ENCODE data around the gene EFS.

Gene EFS

GRCh38 chr14:23379366-23380196, 14.6 kb upstream of the EFS start:
- no peak for DNase-seq (ENCODE audit: low read depth, low spot score)

DNA sequence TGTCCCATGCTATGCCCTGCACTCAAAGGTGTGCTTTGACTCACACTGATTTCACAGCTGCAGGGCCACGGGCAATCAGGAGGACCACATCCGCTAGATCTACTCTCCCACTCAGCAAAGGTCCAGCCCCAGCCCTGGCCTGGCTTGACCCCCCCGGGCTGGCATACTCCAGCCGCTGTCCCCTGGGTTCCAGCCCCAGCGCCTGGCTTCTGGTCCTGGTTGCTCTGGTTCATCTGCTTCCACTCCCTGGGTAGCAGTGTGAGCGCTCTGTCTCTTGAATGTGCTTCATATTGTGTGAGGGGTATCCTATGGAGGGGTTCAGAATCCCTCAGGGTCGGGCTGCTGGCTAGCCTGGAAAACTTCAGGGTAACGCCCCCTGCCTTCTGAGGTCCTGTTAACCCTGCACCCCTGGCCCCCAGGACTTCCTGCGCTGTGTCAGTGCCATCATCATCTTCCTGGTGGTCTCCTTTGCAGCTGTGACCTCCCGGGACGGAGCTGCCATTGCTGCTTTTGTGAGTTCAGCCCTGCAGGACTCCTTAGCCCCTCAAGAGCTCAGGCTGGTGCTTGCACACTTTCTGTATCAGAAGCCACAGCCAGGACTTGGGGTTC, 13.7 kb upstream of the EFS start:
- DNase-seq (ENCODE audit: low read depth, low spot score), result no peak

- no peak for DNase-seq (ENCODE audit: low read depth, low spot score)
These were observed 12.9 kb upstream of the EFS start for GRCh38 chr14:23377573-23378563.

GRCh38 chr14:23377198-23377550, 12.2 kb upstream of the EFS start:
- no peak for DNase-seq (ENCODE audit: low read depth, low spot score)

DNA sequence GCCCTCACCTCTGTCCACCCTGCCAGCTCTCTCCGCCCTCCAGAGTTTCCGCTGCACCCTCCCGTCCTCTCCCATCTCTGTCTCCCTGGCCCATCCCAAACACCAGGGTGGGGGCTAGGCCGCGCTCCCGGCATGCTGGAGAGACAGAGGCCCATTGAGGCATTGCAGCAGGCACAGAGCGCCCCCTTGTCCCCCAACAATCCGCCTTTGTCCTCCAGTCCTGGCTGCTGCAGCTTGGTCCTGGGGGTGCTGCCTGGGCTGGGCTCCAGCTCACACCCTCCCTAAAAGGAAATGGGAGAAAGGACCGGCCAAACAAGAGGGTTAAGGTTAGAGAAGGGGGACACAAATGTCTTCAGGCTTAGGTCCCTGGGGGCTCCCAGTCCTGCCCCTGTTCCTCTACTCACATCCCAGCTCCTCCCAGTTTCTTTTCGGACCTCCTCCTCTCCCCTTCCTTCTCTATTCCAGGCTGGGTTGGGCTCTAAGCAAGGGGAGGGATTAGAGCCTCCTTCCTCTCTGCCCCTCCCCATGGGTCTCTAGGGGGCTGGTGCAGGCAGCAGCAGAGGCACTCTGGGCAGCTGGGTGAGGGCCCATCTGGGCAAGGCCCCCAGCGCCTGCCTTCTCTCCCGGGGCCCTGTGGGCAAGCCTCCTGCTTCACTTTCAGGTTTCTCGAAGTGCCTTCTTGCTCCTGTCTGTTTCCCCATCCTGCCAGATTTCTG, 11.7 kb upstream of the EFS start, which contains the start of gene CMTM5:
Gene CMTM5, plus strand, starts transcription at position 565 of the 716 bp plus-strand sequence. CDS start 206 bp downstream, outside the sequence.
- DNase-seq (ENCODE audit: low read depth, low spot score), result no peak

DNA sequence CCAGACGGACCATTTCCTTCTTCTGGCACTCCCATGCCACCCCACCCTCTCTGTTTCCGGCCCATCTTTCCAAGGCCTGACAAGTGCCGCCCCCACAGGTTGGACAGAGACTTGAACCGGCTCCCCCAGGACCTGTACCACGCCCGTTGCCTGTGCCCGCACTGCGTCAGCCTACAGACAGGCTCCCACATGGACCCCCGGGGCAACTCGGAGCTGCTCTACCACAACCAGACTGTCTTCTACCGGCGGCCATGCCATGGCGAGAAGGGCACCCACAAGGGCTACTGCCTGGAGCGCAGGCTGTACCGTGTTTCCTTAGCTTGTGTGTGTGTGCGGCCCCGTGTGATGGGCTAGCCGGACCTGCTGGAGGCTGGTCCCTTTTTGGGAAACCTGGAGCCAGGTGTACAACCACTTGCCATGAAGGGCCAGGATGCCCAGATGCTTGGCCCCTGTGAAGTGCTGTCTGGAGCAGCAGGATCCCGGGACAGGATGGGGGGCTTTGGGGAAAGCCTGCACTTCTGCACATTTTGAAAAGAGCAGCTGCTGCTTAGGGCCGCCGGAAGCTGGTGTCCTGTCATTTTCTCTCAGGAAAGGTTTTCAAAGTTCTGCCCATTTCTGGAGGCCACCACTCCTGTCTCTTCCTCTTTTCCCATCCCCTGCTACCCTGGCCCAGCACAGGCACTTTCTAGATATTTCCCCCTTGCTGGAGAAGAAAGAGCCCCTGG, 10.7 kb upstream of the EFS start:
- no peak for DNase-seq (ENCODE audit: low read depth, low spot score)

DNA sequence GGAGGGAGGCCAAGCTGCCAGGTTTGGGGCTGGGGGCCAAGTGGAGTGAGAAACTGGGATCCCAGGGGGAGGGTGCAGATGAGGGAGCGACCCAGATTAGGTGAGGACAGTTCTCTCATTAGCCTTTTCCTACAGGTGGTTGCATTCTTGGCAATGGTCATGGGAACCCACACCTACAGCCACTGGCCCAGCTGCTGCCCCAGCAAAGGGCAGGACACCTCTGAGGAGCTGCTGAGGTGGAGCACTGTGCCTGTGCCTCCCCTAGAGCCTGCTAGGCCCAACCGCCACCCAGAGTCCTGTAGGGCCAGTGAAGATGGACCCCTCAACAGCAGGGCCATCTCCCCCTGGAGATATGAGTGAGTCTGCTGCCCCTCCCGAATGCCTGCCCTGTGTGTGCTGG, 8.1 kb upstream of the EFS start:
- no peak for DNase-seq (ENCODE audit: low read depth, low spot score)

DNA sequence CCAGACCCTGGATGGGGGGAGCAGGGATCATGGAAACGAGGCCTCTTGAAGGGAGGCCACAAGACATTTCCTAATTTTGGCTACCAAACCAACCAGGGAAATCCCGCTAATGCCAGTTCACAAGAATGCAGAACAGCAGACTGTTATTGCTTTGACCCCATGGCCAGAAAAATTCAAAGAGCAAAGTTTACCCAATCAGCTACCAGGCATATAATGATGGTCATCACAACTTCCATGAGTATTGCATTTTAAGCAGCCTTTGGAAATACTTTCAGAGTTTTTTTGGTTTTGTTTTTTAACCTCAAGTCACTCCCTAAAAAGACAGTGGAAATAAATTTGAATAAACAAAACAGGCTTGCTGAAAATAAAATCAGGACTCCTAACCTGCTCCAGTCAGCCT, 7.5 kb upstream of the EFS start, which contains the start of gene IL25:
Gene IL25, plus strand, starts transcription at position 301 of the 400 bp plus-strand sequence.
- DNase-seq (ENCODE audit: low read depth, low spot score), result no peak

DNA sequence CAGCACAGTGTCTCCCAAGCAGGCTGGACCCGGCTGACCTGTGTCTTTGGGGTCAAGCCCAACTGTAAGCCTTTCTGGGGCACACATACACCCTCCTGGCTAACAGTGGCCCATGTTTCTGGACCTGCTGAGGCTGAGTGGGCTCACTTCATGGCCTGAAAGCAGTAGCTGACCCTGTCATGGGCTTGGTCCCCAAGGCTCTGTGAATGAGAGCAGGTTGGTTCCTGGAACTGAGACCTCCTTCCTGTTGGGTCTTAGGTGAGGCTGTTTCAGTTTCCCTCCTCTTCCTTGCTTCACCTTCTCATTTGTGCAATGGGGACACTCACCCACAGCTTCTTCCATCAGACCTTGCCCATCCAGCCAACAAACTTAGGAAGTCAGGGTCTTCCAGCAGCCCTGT, 6.9 kb upstream of the EFS start:
- no peak for DNase-seq (ENCODE audit: low read depth, low spot score)

- DNase-seq (ENCODE audit: low read depth, low spot score), result no peak
These were observed 5.2 kb upstream of the EFS start for GRCh38 chr14:23370221-23370620.

GRCh38 chr14:23366426-23366921, 1.5 kb upstream of the EFS start:
- DNase-seq (ENCODE audit: low read depth, low spot score), result no peak

DNA sequence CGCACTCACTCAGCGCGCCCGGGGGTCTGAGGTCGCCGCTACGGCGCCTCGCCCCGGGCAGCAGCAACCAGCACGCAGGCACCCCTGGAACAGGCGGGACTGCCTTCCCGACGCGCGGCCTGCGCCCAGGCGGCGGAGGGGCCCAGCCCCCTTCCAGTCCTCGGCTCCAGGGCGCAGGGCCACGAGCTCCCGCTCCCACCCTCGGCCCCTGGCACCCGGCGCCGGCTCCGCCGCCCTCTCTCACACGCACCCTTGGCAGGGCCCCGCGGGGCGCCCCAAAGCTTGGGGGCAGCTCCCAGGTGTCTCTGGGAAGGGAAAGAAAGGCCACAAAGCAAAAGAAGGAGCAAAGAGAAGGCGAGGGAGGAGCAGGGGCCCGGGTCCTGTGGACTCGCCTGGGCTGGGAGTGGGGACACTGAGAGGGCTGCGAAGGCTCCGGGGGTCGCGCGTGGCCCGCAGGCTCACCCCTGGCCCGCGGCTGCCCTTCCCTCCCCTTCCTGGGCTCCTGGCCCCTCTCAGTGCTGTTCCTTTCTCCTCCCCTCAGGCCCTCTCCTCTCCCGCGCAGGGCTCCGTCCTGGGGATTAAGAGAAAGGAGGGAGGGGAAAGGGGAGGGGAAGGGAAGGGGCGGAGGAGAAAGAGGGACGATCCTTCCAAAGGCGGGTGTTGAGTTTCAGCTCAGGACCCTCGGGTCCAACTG, 907 bp upstream of the EFS start:
- DNase-seq (ENCODE audit: low read depth, low spot score), result no peak

DNA sequence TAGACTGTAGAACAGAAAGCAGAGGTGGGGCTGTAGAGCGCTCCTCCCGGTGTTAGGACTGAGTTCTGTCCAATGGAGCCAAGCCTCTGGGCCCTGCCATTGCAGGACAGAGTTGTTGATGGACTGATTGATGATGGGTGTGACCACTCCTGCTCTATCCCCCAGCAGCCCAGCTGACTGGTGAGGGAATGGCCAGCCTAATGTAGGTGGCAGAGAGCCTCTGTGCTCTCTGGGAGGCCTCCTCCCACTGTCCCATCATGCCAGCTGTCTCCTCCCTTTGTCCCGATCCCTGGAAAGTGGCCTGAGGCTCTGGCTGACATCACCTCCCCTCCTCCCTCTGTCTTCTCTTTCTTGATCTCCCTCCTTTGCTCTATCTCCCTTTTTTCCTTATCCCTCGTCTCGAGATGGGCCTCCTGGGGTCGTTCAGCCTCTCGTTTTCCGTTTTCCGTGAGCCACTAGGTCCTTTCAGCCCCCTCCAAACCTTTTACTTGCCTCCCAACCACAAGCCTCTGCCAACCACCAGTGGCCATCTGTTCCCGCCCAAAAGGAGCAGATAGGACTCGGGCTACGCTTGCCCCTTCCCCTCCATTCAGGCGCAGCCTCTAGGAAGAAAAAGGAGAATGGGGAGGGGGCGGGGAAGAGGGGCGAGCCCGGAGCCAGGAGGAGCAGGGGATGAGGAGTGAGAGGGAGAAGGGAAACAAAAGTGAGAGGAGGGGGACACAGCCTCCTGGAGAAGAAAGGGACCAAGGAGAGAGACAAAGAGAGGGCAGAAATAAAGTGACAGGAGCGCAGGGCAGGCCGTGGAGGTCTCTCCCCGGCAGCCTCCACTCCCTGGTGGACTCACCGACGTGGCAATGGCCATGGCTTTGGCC, 572 bp downstream of the EFS start:
- DNase-seq (ENCODE audit: low read depth, low spot score), result no peak

DNA sequence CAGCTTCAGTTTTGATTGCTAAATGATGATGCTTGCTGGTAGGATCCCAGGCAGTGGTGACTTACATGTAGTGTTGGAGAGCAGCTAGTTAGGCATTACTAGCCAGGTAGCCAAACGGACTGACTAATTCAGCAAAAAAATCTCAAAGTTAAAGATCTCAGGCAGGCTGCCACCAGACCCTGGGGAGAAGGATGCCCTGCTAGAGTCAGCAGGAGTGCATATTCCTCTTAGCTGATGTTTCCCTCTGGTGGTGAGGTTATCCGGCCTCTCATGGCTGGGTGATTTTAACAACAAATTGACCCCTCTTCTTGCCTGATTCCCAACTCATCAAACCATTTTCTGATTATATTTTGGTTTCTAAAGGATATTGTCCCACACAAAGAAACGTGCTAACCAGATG, 2.8 kb downstream of the EFS start:
- no peak for DNase-seq (ENCODE audit: low read depth, low spot score)

DNA sequence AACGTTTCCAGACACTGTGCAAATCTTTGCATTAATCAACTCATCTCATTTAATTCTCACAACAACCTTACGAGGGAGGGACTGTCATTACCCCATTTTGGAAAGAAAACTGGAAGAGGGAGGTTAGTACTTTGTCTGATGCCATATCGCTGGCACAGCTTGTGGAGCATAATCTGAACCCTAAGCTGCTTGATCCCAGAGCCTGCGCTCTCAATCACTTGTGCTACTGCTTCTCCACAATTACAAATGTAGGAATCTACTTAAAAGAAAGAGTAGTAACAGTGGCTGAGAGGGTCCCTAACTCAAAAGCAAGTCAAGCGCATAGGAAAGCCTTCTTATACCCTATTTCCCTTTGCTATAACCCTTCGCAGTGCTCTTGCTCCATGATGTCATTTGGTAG, 3.2 kb downstream of the EFS start:
- DNase-seq (ENCODE audit: low read depth, low spot score), result no peak

DNA sequence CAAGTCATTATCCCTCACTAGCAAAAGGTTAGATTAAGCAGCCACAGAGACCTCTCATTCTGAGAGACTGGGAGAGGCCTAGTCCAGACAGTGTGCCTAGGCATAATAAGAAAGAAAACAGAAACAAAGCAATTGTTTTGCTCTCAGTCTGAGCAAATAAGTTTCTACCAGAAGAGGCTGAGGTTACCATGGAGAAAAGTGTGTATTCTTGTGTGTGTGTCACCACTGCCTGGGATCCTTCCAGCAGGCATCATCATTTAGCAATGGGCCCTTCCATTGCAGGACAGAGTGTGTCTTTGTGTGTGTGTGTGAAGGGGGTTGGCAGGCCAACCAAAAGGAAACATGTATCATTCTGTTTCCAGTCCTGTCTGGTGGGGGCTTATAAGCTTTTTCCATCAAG, 3.7 kb downstream of the EFS start:
- no peak for DNase-seq (ENCODE audit: low read depth, low spot score)

GRCh38 chr14:23360496-23360895, 4.5 kb downstream of the EFS start:
- DNase-seq (ENCODE audit: low read depth, low spot score), result no peak

- no peak for DNase-seq (ENCODE audit: low read depth, low spot score)
These were observed 5.1 kb downstream of the EFS start for GRCh38 chr14:23359722-23360447.

Data from smooth muscle cell of the brain vasculature (primary cell).